GM19043 (cell line): ENCODE data around the gene SUSD2.
"Not testable (repeated sequence)": the region's sequence is repeated elsewhere in the genome, so short reads cannot be mapped to it uniquely, and the experiment has no call there.

Experiments
- ATAC-seq: cut with Tn5 transposase; IDR thresholded peaks from one replicate; pipeline ENCODE4 v1.9.1; 2021; ENCODE audit warnings: low read depth; ENCODE audit not compliant: unreplicated experiment

SUSD2 gene, protein sequence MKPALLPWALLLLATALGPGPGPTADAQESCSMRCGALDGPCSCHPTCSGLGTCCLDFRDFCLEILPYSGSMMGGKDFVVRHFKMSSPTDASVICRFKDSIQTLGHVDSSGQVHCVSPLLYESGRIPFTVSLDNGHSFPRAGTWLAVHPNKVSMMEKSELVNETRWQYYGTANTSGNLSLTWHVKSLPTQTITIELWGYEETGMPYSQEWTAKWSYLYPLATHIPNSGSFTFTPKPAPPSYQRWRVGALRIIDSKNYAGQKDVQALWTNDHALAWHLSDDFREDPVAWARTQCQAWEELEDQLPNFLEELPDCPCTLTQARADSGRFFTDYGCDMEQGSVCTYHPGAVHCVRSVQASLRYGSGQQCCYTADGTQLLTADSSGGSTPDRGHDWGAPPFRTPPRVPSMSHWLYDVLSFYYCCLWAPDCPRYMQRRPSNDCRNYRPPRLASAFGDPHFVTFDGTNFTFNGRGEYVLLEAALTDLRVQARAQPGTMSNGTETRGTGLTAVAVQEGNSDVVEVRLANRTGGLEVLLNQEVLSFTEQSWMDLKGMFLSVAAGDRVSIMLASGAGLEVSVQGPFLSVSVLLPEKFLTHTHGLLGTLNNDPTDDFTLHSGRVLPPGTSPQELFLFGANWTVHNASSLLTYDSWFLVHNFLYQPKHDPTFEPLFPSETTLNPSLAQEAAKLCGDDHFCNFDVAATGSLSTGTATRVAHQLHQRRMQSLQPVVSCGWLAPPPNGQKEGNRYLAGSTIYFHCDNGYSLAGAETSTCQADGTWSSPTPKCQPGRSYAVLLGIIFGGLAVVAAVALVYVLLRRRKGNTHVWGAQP

DNA sequence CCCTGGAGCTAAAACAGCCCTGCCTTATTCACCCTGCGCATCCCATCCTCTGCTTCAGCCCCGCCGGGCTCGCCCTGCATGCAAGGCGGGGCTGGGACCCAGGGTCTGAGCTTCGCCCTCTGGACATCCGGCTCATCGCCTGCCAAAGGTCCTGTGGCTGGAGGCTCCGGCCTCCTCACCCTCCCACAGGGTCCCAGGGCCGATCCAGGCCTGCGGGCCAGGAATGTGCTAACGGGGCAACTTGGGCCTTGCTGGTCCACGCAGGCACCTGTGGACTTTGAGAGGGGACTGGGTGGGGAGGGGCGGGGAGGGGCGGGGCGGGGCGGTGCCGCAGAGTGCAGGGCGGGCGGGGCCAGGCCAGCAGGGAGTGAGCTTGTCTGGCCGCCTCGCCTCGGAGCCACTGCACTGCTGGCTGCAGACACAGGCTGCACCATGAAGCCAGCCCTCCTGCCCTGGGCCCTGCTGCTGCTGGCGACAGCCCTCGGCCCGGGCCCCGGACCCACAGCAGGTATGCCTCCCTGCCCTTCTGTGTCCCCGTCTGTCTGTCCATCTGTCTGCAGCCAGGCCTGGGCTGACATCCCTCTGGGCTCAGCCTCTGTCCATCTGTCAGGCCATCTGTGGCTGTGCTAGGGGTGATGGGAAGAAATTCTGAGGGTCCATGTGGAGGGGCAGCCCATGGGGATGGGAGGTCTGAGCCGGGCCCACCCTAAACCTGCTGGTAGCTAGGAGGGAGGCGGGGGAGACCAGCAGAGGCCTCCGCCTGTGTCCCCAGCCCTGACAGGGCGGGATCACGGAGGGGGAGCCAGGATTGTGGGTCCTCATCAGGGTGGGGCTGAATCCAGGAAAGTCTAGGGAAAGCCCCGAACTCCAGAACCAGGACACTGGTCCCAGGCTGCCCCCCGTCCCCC is at the start of gene SUSD2:
TSS of gene SUSD2 (plus strand) at position 400 of the 908 bp plus-strand sequence. CDS start at position 433, 33 bp downstream.
- ATAC-seq: no peak

DNA sequence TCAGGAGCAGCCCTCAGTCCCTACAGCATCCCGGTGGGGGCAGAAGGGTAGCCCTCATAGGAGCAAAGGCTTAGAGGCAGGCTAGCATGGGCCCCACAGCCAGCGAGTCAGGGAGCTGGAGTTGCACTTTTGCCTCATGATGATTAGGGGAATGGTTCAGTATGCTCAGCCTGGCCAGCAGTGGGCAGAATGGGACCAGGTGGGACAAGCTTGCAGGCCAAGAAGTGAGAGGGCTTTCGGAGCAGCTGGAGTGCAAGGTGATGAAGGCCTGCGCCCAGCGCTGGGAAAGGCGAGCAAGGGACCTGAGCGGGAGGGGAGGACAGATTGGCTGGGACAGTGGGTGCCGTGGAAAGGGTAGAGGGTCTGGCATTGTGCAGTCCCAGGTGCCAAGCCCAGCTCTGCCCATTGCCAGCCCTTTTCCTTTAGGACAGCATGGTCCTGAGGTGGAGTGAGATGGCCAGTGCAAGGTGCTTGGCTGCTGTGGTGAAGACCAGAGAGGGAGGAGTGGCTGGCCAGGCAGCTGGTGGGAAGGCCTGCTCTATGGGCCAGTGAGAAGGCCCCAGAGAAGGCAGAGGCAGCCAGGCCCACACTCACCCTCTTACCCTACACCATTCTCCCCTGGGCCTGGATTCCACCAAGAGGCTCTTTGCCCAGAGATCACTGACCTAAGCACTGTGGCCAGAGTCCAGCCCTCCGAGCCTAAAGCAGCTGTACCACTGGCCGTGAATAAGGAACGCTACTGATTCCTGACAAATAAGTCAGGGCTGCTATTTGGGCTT is 47.9 kb upstream of the SUSD2 start:
- ATAC-seq: no peak

DNA sequence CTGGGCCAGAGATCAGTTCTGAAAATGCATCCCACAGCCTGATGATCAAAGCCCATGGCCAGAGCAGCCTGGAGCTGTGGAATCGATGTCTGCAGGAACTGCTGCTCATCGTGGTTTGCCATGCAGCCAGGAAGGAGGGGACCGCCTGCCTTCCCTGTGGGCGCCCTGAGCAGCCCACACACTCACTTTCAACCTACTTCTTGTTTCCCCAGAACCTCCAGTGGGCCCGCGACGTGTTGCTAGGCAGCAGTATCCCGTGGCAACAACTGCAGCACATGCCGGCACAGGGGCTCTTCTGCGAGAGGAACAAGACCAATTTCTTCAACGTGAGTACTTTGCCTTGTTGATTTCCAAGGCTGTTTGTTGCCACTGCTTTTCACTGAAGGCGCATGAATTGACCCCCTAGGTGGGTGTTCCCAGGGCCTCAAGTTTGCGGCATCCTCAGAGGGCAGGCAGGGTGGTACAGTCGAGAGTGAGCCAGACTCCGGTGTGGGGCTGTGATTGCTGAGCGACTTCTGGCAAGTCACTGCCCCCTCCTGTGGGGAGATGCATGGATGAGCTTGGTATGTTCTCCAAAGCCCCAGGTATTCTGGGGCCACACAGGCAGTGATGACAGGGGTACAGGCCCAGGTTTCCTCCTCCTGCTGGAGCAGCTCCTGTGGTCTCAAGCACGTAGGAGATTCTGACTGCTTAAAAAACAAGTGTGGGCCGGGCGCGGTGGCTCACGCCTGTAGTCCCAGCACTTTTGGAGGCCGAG is 47.0 kb upstream of the SUSD2 start:
- ATAC-seq: no peak

DNA sequence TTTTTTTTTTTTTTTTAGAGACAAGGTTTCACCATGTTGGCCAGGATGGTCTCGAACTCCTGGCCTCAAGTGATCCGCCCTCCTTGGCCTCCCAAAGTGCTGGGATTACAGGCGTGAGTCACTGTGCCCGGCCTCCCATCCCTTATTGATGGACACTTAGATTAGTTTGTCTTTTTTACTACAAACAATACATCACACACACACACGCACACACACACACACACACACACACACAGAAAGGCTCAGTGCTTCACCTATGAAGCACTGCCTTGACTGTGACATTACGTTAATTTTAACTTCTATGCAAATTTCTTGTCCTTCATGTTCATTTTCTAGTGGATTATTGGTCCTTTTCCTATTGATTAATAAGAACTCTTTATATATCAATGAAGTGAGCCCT is 44.8 kb upstream of the SUSD2 start:
- ATAC-seq: not testable (repeated sequence)

DNA sequence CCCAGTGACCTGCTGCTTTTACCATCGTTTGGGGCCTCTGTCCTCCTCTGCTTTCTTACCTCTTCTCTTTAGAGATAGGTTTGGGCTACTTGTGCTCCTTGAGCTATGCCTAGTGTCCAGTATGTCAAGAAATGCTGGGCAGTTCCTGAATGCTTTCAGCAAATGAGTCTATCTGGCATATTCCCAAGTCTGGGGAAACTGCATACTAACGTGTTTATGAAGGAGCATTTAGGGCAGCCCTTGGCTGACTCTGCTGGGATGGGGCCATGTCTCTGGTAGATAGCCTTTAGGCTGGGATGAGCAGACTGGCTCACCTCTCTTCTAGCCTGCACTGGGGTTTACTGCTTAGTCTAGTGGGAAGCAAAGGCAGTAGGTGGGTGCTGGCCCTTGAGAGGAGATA is 43.7 kb upstream of the SUSD2 start:
- no peak for ATAC-seq

DNA sequence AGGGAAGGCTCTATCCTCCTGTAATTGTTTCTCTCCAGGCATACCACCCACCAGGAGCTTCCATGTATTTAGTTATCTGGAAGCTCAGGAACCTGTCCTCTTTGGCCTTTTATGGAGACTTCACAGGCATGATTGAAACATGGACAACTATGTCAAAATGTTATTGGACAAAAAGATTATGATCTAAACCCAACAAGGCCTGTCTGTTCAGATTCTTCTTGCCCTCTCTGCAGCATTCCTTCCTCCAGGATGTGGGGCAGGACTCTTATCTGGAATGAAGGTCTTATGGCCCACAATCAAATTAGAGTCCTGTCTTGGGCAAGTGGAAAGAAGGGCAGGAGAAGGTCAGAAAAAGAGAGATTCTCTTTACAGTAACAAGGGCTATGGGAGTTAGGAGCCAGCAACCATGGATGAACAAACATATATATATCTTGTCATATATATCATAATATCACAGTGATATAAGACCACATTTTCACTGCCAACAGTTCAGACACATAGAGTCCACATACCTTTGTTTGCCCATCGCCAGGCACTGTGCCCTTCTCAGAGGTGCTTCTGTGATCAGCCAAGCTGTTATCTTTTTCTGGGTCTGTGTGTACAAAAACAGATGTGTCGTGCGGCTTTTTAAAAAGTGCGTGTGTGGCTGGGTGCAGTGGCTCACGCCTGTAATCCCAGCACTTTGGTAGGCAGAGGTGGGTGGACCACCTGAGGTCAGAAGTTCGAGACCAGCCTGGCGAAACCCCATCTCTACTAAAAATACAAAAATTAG is 42.5 kb upstream of the SUSD2 start:
- ATAC-seq: no peak

DNA sequence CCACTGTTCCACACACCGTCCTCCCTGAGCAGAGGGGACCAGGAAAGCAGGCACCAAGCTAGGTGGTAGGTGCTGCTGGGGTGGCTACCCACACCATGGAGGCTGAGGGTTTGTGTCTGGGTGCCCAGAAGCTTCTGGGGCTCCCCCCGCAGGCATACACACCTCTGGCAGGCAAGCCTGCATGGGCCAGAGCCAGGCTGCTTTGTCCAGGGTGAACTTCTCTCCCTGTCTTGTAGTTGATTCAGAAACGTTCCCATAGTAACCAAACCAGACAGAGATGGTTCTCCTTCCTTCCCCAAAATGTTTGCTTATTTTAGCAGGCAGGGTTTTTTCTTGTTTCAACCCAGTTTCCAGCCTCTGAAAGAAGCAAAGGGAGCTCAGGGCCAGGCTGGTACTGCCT is 40.9 kb upstream of the SUSD2 start:
- ATAC-seq: no peak

DNA sequence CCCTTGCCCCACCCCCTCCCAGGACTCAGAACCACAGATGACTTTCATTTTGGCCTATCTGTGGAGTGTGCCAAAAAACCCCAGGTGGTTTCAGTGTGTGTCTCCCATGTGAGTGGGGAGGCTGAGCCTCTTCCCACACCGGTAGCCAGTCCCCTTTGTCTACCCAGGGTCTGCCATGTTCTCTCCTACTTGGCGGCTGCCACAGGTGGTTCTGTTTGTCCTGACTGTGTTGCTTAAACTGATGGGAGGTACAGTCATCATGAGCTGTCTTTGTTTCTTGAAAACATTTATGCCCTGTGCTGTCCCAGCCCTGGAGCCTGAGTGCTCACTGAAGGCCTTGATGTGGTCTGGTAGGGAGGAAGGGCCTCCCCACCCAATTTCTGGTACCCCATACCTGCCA is 39.7 kb upstream of the SUSD2 start:
- ATAC-seq: no peak

DNA sequence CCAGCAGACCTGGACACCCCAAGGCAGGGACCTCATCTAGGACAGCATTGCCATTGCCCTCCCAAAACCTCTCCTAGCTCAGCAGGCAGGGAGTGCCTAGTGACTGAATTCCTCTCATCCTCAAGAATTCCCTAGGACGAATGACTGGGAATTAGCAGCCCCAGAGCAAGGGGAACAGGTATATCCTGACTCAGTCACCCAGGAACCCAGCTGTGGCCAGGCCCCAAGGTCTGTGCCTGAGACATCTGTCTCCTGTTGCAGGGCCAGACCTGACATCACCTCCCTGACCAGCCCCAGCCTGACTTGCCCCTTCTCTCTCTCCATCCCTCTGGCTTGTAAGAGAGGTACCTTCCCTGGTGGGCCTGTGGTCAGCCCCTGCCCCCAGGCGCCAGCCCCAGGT is 39.0 kb upstream of the SUSD2 start:
- ATAC-seq: no peak

DNA sequence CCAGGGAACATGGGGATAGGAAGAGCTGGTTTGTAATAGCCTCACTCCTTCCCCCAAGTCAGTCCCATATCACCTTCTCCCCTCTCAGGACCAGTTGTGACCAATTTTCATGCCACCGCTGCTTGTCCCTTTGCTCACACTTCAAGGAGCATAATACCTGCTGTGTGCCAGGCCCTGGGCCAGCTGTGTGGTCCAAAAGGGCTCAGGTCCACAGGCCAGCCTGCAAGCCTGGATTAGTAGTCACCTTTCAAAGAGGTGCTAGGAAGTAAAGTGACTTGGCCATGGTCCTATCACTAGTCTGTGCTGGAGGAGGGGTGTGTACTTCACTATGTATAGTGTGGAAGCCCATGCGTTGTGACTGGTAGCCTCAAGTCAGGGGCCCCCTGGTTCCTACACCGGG is 38.5 kb upstream of the SUSD2 start:
- no peak for ATAC-seq

DNA sequence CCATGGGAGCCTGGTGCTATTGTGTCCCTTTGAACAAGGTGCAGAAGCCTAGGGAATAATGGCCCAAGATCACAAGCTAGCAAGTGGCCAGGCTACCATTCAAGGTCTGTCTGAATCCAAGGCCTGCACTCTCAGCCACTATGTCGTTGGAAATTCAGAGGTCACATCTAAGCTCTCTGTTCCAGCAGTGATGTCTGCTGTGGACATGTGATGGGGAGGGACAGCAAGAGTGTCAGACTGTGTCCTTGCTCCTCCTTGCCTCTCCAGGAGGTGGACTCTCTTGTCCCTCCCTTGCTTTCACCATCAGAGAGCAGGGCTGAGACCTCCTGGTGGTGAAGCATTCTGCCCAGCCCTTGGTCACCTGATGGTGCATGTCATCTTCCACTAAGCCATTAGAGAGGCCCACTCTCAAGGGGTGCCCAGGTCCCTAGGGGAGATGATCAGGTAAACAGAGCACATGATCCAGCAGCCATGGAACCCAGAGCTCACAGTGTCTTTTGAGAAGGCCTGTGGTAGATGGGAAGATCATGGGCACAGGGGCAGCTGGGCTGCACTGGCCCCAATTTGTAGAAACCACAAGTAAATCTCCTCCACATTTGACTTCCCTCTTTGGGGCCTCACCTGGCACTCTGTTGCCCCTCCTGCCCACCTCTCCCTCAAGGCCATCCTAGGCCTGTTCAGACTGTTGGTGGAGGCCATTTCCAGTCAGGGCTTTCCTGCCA is 37.1 kb upstream of the SUSD2 start:
- no peak for ATAC-seq

DNA sequence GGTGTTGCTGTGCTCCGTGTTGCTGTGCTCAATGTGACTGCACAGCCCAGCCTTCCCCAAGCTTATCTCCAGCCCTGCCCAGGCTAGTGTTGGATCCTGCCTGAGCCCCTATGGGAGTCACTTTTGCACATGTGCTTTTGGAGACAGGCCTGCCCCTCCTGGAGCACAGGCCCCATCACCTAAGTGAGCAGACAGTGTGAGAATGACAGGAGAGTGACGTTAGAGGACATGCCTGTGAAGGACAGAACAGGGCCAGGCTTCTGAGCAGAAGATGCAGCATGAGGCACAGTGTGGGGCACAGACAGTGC is 36.6 kb upstream of the SUSD2 start:
- ATAC-seq: no peak

DNA sequence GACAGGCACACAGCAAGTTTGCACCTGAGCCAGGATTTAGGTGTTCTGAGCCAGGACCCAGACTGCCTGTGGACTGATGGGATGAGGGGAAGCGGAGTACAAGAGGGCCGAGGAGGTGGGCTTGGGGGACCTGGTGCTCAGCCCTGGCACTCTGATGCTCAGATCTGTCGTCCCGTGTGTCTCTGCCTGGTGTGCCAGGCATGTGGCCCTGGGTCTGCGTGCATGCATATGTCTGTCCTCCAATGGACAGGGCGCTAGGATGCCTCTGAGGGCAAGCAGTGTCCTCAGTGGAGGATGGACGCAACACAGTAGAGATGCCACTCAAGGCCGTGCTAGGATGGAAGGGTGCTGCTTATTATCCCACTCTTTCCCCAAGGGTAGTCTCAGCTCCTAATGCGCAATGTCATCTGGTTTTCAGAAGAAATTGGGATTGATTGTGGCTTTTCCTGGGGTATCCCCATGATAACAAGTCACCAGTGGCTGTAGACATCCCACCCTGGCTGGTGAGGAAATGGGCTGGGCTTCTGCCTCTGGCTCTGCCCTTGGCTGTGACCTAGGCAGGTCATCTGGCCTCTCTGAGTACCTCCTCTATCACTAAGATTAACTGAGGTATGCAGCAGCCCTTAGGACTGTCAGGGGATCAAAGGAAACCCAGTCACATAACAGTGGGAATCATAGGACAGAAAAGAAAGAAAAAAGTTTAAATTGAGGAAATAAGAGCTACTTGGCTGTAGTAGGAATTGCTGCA is 35.7 kb upstream of the SUSD2 start:
- no peak for ATAC-seq

DNA sequence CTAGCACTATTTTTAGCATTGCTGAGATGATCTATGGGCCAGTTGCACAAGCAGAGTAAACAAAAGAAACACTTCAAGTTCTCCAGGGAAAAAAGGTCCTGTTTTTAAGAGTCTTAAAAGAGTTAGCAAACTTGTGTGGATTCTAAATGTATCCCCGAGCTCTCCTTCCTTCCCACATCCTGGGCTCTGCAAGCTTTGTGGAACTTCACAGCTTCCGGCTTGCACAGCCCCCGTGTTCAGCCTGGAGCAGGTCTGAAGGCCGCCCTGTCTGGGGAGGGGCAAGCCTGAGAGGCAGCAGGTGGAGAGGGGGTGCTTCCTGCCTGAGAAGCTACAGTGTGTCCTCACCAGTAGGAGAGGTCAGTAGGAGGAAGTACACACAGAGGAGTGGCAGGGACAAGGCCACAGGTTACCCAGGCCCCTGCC is 35.1 kb upstream of the SUSD2 start:
- peak; percentile 73 for ATAC-seq

DNA sequence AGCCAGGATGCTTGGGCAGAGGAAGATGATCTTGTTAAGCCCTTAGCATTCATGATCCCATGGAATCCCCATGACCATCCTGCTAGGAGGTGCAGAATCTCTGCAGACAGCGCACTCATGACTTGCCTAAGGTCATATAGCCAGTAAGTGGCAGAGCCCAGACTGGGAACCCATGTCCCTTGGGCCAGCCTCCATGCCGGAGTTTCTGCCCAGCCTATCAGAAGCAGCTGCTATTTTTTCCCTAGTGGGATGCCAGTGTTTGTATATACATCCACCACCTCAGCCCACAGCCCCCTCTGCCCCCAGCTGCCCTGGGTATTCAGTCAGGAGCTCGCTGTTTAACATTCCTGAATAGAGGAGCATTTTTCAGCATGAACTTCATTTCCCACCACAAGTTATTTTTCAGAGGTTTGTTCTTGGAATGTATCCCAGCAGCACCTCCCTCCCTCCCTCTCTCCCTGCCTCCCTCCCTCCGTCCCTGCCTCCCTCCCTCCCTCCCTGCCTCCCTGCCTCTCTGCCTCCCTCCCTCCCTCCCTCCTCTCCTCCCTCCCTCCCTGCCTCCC is 34.4 kb upstream of the SUSD2 start:
- ATAC-seq: no peak

DNA sequence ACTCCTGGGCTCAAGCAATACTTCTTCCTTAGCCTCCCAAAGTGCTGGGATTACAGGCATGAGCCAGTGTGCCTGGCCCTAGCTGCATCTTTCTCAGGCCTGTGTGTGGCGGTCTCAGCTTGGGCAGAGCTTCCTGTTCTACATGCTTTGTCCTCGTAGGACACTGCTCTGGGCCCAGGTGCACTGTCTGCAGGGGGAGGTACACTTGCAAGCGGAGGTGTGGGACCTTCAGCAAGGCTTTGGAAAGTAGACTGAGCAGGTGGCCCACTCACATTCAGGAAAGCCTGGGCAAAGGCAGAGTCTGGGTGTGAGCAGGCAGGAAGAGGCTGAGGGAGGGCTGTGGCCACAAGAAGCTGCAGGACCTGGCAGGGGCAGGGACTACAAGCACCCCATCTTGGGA is 33.6 kb upstream of the SUSD2 start:
- no peak for ATAC-seq
